HL-60 (cell line): ENCODE results near the gene SLCO4A1.

Source experiments
- CTCF ChIP-seq: IDR thresholded peaks from one replicate; pipeline ENCODE4 v1.5.1; 2011; ENCODE audit warnings: low read length, control low read depth, inconsistent platforms; ENCODE audit not compliant: insufficient read depth
- POLR2AphosphoS5 ChIP-seq: IDR thresholded peaks from 2 replicates; pipeline ENCODE4 v1.6.1; 2012; ENCODE audit warnings: low read depth

DNA sequence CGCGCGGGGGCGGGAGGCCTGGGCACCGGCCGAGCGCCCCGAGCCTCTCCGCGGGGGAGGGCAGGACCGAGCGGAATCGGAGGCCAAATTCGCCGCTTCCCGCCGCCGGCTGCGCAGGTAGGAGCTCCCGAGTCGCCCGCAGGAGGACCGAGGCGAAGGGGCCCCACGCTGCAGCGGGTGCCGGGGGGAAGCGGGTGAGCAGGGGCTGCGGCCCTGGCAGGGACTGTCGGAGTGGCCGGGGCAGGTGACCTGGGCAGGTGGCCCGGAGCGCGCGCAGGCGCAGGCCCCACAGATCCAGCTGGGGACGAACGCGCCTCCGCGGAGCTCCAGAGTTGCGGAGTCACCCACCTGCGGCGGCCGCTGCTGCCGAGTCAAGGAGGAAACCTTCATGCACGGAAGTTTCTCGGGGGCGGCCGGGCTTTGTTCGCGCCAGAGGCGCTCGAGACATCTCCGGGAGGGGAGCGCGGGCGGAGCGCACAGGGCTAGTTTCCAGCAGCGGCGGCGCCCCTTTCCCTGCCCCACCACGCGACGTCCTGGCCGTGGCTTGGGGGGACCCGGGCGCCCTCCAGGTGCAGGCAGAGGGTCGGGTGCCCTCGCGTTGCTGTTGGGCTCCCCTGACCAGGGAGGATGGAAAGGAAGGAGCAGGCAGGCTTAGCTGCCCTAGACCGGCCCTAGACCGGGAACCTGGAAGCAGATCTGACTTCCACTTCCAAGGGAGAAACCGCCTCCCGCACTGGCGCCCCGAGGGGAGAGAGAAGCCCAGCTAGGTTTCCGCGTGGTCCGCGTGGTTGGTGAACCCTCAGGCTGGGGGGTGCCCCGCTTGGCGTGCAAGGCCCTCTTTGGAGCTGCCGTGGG, 590 bp downstream of the SLCO4A1 start:
- no peak for TF ChIP-seq POLR2AphosphoS5
- TF ChIP-seq CTCF = no peak
